CD4-positive, alpha-beta T cell treated with Interleukin-6 at 100 ng/mL for 8 hours (primary cell): ENCODE measurements around the gene OR14A2.
"Not testable (repeated sequence)": the region's sequence is repeated elsewhere in the genome, so short reads cannot be mapped to it uniquely, and the experiment has no call there.

Source experiments
- DNase-seq: peaks from one replicate; pipeline ENCODE4 v3.0.0-alpha.2; 2020; ENCODE audit warnings: mixed read lengths, low spot score

OR14A2 gene

DNA sequence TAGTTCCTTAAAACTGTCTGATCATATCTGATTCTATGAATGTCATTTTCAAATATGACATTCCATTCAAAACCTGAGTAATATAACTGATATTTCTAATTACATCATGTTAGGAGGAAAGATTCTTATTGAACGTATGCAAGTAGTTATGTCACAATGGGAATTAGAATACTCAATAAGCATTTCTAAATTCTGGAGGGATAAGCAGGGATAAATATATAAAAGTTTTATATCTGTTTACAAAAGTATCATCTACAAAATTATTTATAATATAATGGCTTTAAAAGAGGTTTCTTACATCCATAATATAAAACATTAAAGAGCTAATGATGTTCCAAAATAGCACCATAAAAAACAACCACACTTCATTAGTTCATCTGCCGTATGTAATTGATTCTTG, at the start of gene OR14A2:
Gene OR14A2 (minus strand): TSS at position 101 of the 400 bp plus-strand sequence.
- DNase-seq = no peak

DNA sequence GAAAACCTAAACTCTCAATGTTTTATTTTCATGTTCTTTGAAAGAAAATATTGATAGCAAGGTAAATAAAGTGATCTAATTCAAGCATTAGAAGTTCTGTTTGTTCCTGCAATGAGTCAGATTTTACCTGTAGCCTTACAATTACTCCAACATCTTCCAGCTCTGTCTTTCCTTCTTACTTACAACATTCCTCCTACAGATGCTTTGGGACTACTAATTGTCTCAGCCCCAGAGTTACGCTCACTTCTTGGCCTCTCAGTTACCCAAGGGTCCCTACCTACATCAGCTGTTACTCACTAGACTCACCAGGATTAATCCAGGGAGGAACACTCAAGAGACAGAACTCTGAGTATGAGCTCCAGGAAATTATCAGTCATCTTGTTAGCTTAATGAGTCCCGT, 49.6 kb upstream of the OR14A2 start:
- DNase-seq = no peak

DNA sequence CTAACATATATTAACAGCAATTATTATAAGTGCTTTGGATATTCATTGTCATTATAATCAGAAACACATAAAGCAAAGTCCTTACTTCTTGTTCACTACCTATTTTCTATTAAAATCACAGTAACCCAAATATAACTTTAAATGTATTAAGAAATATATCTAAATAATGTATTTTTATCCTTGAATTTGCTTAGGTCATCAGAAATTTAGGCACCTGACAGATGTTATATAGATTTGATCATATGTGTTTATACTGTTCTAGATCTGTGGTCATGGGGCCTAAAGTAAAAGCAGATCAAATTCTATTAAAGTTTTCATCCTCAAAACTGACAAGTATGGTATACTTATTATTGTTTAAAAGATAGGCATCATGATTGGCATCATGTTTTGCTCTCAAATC, 21.7 kb upstream of the OR14A2 start:
- no peak for DNase-seq

DNA sequence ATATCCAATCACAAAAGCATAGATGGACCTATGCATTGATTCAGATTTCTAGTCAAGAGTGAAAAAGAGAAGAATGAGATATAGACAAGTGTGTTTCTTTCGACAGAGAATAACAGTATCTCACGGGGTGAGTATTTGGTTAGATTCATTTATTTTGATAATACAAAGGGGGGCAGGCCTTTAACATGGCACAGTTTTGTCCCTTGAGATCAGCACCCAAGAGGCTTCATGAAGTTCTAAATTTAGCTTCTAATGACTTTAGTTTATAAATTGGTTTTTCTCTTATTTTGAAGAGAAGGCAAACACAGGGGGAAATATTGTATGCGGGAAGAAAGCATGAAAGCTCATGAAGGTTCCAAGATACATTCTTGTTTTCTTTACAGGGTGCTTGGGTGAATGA, 12.5 kb upstream of the OR14A2 start, which contains the start of gene OR1C1:
Gene OR1C1 (minus strand): TSS at position 101 of the 400 bp plus-strand sequence. CDS start 2,150 bp downstream, outside the sequence.
- DNase-seq = no peak

DNA sequence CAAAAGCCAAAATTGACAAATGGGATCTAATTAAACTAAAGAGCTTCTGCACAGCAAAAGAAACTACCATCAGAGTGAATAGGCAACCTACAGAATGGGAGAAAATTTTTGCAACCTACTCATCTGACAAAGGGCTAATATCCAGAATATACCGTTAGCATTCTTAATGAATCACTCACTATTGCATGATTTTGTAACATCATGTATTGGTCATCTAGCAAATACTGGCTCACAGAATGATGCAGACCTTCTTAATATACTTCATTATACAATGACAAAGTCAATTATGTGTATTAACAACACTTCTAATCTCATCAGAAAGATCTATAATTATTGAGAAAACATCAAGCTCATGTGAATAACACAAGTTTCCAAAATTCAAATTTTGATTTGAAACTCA, 6.4 kb upstream of the OR14A2 start:
- DNase-seq = not testable (repeated sequence)

DNA sequence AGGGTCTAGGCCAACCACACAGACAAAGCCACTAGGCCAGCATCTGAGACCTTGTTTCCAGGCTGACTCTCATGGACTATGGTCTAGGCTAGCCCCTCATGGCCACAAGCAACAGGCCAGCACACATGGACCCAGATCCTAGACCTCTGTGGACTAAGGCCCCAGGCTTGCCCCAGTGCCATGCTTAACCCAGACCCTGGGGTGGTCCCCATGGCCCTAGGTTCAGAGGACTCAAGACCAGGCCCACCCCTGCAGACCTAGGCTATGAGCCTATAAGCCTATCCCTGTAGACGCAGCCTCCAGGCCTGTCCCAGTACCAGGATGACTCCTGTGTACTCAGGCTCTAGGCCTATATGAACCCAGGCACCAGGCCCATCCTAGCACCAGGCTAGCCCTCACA, 1.9 kb upstream of the OR14A2 start:
- DNase-seq = no peak

DNA sequence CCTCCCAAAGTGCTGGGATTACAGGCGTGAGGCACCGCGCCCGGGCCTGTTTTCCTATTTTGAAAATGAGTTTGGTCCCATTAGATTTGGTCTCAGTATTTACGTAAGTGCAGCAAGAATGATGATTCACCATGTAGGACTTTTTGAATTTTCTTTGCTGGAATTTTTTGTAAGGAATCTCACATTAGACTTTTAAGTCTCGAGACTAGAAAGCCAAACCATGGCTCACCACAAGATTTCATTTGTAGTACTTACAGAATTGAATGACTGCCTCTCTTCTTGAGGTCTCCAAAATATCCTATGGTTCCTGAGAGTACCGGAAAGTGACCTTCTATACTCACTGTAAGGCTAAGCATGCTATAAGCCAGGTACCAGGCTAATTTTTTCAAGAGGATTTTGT, 325 bp downstream of the OR14A2 start:
- no peak for DNase-seq

DNA sequence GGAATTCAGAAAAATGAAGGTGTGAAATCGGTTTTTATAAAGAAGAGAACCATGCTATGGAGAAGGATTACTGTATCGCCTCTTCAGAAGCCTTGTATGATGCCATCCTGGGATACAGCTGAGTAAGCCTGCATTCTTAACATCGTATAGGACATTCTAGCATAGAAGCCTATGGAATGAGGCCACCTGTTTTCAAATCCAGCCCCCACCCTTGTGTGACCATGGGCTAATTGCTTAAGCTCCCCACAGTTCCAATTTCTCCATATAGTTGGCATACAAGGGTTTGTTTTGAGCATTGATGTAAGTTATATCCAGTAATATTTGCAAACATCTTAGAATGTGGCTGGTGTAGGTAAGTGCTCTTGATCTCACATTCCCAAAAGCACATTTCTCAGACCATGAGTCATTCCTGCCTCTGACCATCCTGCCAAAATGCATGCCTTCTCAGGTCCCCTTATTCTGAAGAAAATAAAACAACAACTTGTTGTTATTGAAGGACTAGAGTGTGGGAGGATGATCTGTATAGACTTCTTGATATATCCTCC, 1.5 kb downstream of the OR14A2 start:
- DNase-seq = no peak

DNA sequence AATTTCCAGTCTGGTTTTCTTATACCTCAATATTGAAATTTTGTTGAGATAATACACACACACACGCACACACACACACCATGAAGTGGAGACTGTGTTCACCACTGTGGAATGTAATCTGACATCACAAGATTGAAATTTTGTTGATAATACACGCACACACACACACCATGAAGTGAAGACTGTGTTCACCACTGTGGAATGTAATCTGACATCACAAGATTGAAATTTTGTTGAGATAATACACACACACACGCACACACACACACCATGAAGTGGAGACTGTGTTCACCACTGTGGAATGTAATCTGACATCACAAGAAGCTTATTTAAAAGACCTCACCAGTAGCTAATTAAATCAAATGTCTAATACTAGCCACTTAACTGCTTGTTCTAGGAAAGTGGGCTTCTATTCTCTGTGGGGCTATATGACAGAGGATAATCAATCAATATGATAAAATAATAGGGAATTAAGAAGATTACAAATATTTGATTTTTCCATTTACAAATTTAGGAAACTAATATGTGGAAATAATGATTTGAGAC, 5.7 kb downstream of the OR14A2 start:
- DNase-seq = not testable (repeated sequence)

DNA sequence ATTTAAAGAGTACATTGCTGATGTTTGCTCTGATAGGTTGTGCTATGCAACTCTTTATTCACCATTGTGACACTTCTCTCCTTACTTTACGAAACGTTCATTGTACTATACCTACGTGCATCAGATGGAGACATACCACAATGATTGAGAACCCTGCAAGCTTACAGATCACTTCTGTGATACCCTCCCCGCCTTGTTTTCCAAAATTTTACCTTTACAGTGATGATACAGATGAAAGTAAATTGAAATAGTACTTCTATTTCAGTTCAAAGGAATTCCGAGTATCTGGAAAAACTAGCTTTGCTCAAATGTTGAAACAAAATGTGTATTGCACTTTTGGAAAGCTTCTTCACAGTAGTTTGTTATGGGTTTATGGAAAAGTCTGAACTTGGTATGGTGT, 6.2 kb downstream of the OR14A2 start:
- no peak for DNase-seq

DNA sequence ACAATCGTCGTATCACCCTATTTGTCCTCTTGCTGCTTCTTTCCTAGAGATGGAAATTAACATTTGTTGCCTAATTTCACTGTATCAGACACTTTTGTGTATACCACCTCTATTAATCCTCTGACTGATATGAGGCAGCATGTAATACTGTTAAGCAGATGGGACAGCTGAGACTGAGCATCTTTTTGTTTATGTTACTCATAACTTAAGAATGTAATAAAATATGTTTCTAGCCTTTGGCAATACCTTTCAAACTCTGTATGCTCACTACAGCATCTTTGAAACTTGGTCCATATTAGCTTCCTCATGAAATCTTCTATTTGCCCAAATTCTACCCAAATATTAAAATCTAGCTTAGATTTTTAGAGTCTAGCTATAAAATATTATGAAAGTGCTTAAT, 7.2 kb downstream of the OR14A2 start:
- DNase-seq = no peak

DNA sequence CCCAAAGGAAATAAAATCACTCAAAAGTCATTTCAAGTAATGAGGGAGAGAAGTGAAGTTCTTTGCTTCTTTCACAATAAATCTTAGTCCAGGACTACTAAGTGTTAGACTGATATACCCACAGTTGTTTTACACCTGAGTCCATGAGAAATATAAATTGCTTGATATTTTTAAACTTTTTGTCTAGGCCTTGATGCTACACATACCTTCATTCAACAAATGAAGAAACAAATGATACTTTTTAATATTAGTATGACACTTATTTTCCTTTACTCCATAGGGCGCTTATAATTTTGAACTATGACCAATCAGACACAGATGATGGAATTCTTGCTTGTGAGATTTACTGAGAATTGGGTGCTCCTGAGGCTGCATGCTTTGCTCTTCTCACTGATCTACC, 9.6 kb downstream of the OR14A2 start, which contains the start of gene OR14K1:
Gene OR14K1 (plus strand): TSS at position 301 of the 400 bp plus-strand sequence. CDS start 0 bp downstream, at position 301.
- DNase-seq = no peak

DNA sequence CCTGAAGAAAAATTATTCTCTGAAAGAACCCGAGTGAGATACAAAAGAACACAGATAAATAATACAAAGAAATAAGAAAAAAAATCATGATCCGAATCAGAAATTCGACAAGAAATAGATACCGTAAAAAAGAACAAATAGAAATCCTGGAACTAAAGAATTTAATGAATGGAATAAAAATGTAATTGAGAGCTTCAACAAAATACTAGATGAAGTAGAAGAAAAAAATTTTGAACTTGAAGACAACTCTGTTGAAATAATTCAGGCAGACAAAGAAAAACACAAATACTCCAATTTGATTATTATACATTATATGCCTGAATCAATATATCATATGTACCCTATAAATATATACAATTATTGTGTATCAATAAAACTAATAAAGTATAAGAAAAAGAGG, 26.7 kb downstream of the OR14A2 start:
- no peak for DNase-seq

DNA sequence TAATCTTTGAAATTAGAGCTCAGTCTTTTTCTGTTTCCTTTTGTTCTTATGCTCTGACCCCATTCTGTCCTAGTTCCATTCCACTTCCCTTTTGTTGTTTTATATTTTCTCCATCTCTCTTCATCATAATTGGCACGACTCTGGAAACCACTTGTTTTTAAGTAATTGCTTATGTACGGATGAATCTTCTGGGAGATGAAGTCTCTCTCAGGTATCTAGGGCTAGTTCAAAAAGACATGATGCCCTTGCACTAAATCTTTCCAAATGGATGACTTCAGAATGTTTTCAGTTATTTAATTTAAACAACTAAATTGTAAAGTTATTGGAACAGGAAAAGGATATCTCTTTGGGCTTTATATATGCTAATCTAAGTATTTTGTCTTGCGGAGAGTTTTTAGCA, 31.4 kb downstream of the OR14A2 start, which contains the start of gene OR6F1:
Gene OR6F1 (minus strand): TSS at position 101 of the 400 bp plus-strand sequence. CDS start 3,891 bp downstream, outside the sequence.
- DNase-seq = no peak

DNA sequence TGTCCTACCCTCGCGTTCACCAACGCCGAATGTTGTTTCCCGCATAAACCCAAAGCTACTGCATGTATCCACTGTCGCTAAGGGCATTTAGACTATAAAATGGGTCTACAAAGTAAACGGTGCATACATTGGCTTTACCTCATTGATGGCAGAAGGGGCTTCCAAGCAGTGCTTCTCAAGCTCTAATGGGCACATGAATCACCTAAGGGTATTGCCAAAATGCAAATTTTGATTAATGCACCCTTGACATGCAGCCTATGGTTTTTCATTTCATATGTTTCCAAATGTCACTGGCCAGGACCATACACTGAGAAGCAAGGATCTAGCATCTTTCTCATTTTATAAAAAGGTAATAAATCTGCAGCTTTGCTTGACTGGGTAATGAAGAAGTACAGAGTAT, 34.2 kb downstream of the OR14A2 start:
- no peak for DNase-seq

DNA sequence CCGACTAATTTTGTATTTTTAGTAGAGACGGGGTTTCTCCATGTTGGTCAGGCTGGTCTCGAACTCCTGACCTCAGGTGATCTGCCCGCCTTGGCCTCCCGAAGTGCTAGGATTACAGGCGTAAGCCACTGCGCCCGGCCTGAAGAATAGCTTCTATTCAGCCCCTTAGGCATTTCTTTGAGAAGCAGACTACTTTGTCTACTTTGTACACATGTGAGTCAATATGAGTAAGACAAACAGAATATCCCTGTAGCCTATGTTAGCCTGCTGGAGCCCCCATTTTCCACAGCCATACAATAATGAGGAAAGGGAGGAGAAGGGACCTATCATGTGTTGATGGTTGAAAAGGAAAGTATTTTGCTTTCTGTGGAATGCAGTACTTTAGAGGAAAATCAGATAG, 37.3 kb downstream of the OR14A2 start:
- DNase-seq = not testable (repeated sequence)

DNA sequence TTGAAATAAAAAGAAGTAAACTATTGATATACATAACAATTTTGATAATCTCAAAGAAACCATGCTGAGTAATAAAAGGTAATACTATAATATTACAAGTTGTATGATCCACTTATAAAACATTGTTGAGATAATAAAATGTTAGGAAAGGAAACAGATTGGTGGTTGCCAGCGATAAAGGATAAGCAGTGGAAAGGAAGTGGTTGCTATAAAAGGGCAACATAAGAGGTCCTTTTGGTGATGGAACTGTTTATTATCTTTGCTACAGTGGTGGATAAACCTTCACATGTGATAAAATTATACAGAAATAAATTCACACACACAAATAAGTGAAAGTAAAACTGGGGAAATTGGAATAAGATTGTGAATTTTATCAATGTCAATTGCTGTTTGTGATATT, 46.6 kb downstream of the OR14A2 start:
- DNase-seq = no peak

DNA sequence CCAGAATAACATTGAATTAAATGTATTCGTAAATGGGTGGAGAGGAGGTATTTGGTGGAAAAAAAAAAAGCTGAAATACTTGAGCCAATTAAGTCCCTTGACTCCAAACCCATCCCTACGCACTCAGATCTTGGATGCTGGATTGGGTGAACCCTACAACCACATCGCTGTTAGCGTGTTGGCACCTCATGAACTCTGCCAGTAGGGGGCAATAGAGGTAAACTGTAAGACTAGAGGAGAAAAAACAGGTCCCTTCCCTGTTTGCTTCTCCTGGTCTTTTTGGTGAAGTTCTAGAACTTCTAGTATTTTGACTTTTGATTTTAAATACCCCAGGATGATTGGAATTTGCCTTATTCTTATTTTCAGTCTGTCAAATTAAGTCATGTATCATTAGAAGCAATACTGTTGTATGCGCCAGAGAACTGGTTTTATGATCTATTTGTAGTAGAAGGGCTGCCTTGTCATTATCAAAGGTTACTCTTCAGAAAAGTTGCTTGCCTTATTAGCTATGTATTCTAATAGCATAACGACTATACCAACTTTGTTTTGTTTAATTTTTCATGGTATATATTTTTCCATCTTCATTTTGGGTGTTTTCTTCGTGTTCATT, 66.5 kb downstream of the OR14A2 start:
- DNase-seq = no peak

DNA sequence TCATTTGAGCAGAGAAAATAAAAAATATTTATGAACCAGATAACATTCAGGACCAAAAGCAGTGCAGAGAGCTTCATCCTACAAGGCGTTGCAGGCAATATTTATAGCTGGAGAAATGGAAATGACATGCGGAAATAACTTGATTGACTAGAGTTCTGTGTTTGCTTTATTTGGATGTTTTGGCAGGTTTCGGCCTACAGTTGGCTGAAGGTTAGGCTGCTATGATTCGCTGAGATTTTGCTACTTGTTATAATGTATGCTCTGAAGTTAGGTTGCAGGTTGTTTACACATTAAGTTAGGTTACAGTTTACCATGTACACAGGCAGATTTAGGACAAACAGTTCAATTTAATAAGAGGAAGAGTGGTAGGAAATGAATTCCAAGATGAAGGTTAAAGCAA, 67.8 kb downstream of the OR14A2 start:
- DNase-seq = no peak

DNA sequence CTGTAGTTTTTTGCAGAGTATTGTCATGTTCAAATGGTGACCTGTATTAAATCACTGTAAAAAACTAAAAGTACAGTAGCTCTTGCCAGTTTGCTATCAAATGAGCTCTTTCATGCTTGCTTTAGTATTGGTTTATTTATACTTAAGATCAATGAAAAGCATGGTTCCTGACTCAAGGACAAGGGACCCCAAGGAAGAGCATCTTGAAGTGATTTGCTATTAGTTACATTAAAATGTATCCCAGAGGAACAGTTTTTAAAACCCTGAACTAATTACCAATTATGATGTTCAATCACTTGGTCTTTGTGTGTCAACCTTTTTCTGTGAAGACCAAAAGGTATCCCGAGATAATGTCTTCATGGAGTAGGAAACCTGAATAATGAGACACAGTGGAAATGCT, 68.3 kb downstream of the OR14A2 start, which contains the start of gene OR13G1:
Gene OR13G1 (minus strand): TSS at position 101 of the 400 bp plus-strand sequence. CDS start 6,698 bp downstream, outside the sequence.
- no peak for DNase-seq
